ENCODE measurements around the gene OIT3.
"Not testable (repeated sequence)": the region's sequence is repeated elsewhere in the genome, so short reads cannot be mapped to it uniquely, and the experiment has no call there.

Gene OIT3

GRCh38 chr10:72893136-72893798 lies at the start of gene OIT3:
OIT3 (plus strand) TSS chr10:72893739; CDS start chr10:72893799, 60 bp downstream.
- DNase-seq, result no peak

GRCh38 chr10:72846238-72846637 lies 47.3 kb upstream of the OIT3 start:
- DNase-seq, result no peak

DNA sequence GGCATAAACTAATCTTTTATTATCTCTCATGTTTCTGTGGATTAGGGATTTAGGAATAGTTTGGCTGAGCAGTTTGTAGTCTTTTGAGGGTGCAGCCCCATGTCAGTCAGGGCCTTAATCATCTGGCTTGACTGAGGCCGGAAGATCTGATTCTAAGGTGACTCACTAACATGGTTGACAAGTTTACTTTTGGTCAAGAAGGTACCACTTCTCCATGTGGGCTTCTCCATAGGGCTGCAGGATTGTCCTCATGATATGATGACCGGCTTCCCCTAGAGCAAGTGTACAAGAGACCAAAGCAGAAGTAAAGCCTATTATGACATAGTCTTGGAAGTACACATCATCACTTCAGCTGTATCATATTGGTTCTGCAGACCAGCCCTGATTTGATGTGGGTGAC lies 45.9 kb upstream of the OIT3 start:
- no peak for DNase-seq

GRCh38 chr10:72850861-72851260 lies 42.7 kb upstream of the OIT3 start:
- no peak for DNase-seq

- no peak for DNase-seq
Measured at GRCh38 chr10:72851509-72851908, 42.0 kb upstream of the OIT3 start.

- DNase-seq, result no peak
Measured at GRCh38 chr10:72852508-72852907, 41.0 kb upstream of the OIT3 start.

DNA sequence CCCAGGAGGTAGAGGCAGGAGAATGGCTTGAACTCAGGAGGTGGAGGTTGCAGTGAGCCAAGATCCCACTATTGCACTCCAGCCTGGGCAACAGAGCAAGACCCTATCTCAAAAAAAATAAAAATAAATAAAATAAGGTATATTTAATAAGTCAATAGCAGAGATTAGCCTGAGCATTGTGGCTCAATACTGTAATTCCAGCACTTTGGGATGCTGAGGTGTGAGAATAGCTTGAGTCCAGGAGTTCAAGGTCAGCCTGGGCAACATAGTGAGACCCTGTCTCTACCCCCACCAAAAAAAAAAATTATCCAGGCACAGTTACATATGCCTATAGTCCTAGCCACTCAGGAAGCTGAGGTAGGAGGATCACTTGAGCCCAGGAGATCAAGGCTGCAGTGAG lies 38.4 kb upstream of the OIT3 start:
- no peak for DNase-seq

DNA sequence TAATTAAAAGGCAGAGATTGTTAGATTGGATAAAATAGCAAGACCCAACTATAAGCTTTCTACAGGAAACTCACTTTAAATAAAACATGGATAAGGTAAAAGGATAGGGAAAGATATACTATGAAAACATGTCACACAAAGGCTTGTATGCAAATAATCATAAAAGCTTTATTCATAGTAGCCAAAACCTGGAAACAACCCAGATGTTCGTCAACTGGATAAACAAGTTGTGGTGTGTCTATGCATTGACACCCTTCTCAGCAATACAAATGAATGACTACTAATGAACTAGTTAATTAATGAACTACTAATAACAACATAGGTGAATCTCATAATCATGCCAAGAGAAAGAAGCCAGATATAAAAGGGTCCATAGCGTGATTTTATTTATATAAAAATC lies 37.7 kb upstream of the OIT3 start:
- DNase-seq, result no peak

GRCh38 chr10:72858067-72858466 lies 35.5 kb upstream of the OIT3 start:
- no peak for DNase-seq

- DNase-seq, result no peak
Measured at GRCh38 chr10:72862957-72863356, 30.6 kb upstream of the OIT3 start.

GRCh38 chr10:72875250-72876055 lies 18.1 kb upstream of the OIT3 start:
- DNase-seq, result peak; percentile 61

GRCh38 chr10:72879245-72879644 lies 14.3 kb upstream of the OIT3 start:
- no peak for DNase-seq

DNA sequence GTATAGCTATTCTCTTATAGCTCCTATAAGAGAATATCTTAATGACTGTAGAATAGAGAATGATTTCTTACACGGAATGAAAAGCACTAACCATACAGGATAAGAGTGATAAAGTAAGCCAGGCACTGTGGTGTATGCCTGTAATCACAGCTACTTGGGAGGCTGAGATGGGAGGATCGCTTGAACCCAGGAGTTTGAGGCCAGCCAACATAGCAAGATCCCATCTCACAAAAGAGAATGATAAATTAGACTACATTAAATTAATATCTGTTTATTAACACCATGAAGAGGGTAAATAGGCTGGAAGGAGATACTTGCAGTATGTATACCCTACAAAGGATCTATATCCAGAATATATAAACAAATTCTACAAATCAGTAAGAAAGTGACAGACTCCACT lies 12.2 kb upstream of the OIT3 start:
- no peak for DNase-seq

GRCh38 chr10:72883861-72884260 lies 9.7 kb upstream of the OIT3 start:
- DNase-seq, result no peak

GRCh38 chr10:72885953-72886352 lies 7.6 kb upstream of the OIT3 start:
- no peak for DNase-seq

DNA sequence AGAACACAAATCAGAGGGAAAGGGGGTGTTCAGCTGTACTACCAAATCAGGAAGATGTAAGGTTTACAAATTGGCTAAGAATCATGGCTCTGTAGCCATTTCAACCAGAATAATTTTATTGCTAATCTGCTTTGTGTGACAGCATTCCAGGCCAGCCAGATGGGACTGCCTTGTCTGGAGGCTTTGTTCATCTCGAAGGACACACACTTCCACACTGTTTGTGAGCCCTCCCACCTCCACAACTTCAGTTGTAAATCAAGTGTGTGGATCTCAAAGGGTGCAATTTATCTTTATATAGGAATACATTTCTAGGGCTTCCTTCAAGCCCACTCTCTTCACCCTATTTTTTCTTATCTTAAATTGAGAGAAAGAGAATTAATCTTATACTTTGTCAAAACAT lies 6.9 kb upstream of the OIT3 start:
- DNase-seq, result no peak

- DNase-seq, result no peak
Measured at GRCh38 chr10:72887043-72887442, 6.5 kb upstream of the OIT3 start.

- DNase-seq, result no peak
Measured at GRCh38 chr10:72888151-72888638, 5.3 kb upstream of the OIT3 start.

- peak; percentile 11 for DNase-seq
Measured at GRCh38 chr10:72889391-72889831, 4.1 kb upstream of the OIT3 start.

- no peak for DNase-seq
Measured at GRCh38 chr10:72890086-72890485, 3.5 kb upstream of the OIT3 start.

- no peak for DNase-seq
Measured at GRCh38 chr10:72895236-72895850, 1.8 kb downstream of the OIT3 start.

GRCh38 chr10:72898616-72899015 lies 5.1 kb downstream of the OIT3 start:
- no peak for DNase-seq

DNA sequence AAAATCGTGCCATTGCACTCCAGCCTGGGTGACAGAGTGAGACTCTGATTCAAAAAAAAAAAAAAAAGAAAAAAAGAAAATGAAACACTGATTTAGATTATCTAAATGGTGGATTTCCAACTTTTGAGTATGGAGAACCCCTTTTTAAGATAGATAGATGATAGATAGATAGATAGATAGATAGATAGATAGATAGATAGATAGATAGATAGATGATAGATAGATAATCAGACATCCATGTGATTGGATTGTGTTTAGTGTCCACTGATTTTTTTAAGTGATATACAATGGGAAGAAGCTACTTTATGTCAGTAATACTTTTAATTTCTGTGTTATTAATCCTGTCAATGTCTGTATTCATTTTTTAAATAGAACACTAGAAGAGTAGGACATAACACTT lies 6.0 kb downstream of the OIT3 start:
- no peak for DNase-seq

GRCh38 chr10:72903941-72904446 lies 10.5 kb downstream of the OIT3 start:
- not testable (repeated sequence) for DNase-seq
